Fibroblast of skin of back (primary cell): ENCODE data around the gene PITHD1. TPM values are rescaled to one million over a fixed set of nuclear protein-coding genes. Genes with fewer than 3 reads are reported as not detected.
A peak's percentile ranks its signal among the peaks of the same experiment; 100 is the strongest.
"Not testable (repeated sequence)": the region's sequence is repeated elsewhere in the genome, so short reads cannot be mapped to it uniquely, and the experiment has no call there.

Experiments used
- DNase-seq: peaks from one replicate; pipeline ENCODE4 v3.0.0-alpha.2; 2013
- polyA plus RNA-seq, 2 experiments: library from polyadenylated mRNA; unstranded; fragments of 120-200 nt; gene quantifications; one replicate each; pipeline ENCODE4 v1.2.1, GENCODE V29; 2013; ENCODE audit not compliant: insufficient read length in 2 of 2

The PITHD1 gene
- 41.5 TPM for polyA plus RNA-seq (2013, experiment 1 of 2; ENCODE audit: insufficient read length)
- polyA plus RNA-seq (2013, experiment 2 of 2; ENCODE audit: insufficient read length), result 24.9 TPM

GRCh38 chr1:23777979-23778814 lies at the start of gene PITHD1:
Gene PITHD1, plus strand, starts transcription at chr1:23778418. Its CDS starts 98 bp downstream, at chr1:23778516.
- DNase-seq, result peak; percentile 79

- DNase-seq, result peak; percentile 41
These were observed 45.6 kb upstream of the PITHD1 start for GRCh38 chr1:23732363-23733224.

DNA sequence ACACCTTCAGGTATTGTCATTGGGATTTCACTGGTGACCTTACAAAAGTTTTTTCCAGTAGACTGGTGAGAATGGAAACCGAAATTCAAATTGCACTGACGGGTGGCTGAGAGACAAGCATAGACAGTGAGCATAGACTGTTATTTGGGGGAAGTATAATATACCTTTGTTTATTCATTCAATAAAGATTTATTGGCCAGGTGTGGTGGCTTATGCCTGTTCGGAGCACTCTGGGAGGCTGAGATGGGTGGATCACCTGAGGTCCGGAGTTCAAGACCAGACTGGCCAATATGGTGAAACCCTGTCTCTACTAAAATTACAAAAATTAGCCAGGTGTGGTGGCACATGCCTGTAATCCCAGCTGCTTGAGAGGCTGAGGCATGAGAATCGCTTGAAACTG lies 44.9 kb upstream of the PITHD1 start:
- not testable (repeated sequence) for DNase-seq

DNA sequence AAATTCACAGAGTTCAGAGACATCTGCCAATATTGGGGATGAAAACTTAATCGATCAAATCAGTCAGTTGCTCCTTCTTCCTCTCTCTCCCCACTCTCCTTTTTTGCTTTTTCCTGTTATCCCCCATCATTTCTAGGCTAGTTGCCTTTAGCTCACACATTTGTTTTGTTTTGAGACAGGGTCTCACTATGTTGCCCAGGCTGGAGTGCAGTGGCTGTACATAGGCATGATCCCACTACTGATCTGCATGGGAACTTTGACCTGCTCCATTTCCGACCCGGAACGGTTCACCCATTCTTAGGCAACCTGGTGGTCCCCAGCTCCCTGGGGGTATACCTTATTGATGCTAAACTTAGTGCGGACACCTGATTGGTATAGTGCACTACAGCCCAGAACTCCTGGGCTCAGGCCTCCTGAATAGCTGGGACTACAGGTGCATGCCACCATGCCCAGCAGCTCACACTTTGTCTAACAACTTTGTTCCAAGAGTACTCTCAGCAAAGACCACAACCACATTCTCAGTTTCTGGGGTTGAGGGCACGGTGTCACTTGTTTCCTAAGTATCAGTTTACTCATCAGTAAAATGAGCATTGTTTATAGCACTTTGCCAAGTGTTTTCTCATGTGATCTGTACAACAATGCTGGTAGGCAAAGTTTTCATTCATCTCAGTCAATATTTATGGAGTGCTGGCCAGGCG lies 41.6 kb upstream of the PITHD1 start:
- DNase-seq, result no peak

DNA sequence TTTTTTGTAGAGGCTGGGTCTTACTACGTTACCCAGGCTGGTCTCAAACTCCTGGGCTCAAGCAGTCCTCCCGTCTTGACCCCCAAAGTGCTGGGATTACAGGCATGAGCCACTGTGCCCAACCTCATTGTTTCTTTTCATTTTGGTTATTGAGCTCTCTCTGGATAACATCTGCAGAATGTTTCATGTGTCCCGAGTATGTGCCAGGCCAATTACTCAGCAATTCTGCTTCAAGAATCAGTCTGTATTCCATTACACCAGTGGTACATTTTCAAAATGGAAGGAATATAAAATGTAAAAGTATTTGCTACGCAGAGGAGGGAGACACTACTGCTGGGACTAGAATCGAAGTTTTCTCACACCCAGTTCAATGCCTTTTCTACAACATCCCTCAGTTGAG lies 36.6 kb upstream of the PITHD1 start:
- DNase-seq, result no peak

- DNase-seq, result peak; percentile 23
These were observed 35.4 kb upstream of the PITHD1 start for GRCh38 chr1:23742670-23743286.

- peak; percentile 73 for DNase-seq
These were observed 34.7 kb upstream of the PITHD1 start, which contains the start of gene ELOA for GRCh38 chr1:23743287-23744152. Gene ELOA, plus strand, starts transcription at chr1:23743471. Its CDS starts 33 bp downstream, at chr1:23743504.

DNA sequence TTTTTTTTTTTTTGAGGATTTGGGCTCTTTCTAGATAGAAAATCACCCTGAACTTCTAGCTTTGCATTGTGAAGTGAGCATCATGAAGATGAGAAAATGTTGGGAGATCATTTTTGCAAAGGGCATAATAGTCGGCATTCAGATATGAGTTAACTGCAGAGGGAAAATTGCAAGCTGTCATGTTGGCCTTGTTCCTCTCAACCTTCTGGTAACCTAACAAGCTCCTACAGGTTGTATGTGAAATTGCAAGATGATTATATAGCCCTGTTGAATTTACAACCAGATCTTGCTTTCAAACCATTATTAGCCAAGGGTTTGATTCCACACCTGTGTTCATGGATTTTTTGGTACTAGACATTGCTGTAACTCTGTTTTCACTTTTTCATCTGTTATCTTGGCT lies 32.7 kb upstream of the PITHD1 start:
- DNase-seq, result peak; percentile 49

- DNase-seq, result no peak
These were observed 30.2 kb upstream of the PITHD1 start for GRCh38 chr1:23748016-23748415.

GRCh38 chr1:23751050-23751814 lies 27.0 kb upstream of the PITHD1 start:
- DNase-seq, result peak; percentile 57

- no peak for DNase-seq
These were observed 26.4 kb upstream of the PITHD1 start for GRCh38 chr1:23751815-23752200.

DNA sequence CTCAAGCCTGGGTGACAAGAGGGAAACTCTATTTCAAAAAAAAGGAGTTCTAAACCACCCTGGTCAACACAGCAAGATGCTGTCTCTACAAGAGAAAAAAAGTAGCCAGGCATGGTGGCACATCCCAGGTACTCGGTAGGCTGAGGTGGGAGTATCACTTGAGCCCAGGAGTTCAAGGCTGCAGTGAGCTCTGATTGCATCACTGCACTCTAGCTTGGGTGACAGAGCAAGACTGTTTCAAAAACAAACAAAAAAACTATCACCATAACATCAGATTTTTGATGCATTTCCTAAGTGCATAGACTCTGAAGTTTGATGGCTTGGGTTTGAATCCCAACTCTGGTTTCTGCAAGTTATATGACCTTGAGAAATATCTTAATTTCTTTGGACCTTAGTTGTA lies 25.3 kb upstream of the PITHD1 start:
- no peak for DNase-seq

DNA sequence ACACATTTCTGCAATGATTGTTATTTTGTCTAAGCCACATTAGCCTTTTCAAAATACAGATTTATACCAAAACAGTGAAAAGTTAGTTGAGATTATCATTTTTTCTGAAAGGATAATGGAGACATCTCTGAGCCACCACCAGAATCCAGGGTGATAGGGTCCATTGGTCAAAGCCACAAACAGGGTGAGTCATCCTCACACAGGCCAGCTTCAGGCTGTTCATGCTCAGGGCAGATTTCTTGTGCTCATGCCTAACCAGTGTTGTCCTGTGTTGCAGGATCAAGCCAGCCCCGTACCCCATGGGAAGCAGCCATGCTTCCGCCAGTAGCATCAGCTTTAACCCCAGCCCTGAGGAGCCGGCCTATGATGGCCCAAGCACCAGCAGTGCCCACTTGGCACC lies 21.5 kb upstream of the PITHD1 start:
- DNase-seq, result no peak

GRCh38 chr1:23757812-23758211 lies 20.4 kb upstream of the PITHD1 start:
- DNase-seq, result no peak

GRCh38 chr1:23759277-23759676 lies 18.9 kb upstream of the PITHD1 start:
- DNase-seq, result no peak

DNA sequence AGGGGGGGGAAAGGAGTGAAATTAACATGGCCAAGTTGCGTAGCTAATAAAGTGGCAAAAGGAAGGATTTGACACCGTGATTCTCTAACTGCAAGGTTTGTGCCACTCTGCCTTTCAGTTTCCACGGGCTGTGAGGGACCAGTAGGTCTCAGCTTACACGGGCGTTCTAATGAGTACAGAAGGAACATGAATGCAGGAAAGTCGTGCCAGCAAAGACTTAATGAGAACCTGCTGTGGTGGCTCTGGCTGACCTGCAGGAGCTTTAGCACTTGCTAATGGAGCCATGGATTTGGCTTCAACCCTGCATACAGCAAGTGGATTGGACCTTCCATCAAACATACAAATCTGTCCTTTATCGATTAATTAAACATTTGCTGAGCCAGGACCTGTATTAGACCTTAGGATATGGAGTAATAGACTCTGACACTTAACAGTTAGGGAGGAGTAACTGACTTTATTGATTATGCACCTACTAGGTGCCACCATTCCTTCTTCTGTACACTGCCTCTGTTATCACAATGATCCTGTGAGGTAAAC lies 15.1 kb upstream of the PITHD1 start:
- DNase-seq, result no peak

DNA sequence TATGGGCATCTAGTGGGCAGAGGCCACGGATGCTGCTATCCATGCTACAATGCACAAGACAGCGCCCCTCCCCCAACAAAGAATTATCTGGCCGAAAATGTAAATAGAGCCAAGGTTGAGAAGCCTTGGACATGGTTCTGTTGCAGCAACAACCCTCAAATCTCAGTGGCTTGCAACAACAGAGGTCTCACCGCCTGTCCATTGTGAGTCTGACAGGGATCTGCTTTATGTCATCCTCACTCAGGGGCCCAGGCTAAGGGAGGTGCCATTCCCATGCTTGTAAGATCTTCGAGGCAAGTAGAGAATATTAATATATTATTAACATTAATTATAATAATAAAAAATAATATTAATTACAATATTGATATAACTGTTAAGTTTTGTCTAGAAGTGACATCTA lies 9.5 kb upstream of the PITHD1 start:
- no peak for DNase-seq

DNA sequence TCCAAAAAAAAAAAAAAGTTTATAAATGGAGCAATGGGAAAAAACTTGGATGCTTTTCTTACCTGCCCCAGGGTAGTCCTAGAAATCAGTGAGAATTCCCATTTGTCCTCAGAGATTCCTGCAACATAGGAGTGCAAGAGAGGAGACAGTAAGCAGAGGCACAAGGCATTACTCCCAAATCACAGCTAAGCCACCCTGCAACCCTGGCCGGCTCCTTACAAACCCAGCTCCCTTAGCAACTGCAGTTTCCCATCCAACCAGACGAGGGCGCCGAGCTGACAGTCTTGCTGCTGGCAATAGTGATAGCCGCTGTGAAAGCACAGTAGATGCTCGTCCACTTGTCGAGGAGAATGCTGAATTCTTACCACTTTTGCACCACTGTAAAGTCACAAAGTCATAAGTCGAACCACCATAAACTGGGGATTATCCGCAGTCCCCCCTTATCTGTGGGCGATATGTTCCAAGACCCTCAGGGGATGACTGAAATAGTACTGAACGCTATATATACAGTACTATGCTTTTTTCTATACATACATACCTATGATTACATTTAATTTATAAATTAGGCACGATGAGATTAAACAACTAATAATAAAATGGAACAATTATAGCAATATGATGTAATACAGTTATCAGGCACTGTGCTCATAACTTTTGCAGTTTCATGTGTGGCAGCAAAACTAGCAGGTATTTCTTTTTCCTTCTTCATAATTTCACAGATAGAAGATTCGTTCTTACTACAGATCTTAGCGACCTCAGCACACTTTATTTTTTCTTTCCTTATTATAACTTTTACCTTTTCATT lies 6.0 kb upstream of the PITHD1 start:
- peak; percentile 73 for DNase-seq

DNA sequence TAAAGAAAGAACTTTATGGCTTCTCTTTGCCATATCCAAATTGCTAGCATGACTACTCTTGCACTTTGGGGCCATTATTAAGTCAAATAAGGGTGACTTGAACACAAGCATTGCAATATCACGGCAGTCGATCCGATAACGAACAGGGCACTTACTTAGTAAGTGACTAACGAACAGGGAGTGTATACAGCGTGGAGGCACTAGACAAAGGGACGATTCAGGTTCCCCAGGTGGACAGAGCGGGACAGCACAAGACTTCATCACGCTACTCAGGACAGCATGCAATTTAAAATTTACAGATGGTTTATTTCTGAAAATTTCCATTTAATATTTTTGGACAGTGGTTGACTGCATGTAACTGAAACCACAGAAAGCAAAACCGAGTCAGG lies 5.4 kb upstream of the PITHD1 start:
- DNase-seq, result no peak
